Breast epithelium (tissue), 3 donors: ENCODE results near the gene IL21R.

Experiments
- CTCF ChIP-seq, 3 donors: fragments of 450-650 bp; IDR thresholded peaks; one replicate each; pipeline ENCODE4 v1.5.1; 2016 to 2017; ENCODE audit warnings: antibody characterized with exemption in 3 of 3, mild to moderate bottlenecking in 3 of 3, moderate library complexity in 3 of 3
- POLR2A ChIP-seq: fragments of 450-650 bp; IDR thresholded peaks from one replicate; pipeline ENCODE4 v1.6.1; 2016; ENCODE audit warnings: antibody characterized with exemption, mild to moderate bottlenecking, moderate library complexity
- POLR2AphosphoS5 ChIP-seq, 3 donors: sonication (generic); formaldehyde crosslinking; IDR thresholded peaks; one replicate each; pipeline ENCODE4 v1.6.1; 2017; ENCODE audit warnings: antibody characterized with exemption in 3 of 3

GRCh38 chr16:27483624-27484023 is 81.7 kb downstream of the IL21R start:
- TF ChIP-seq CTCF (IDR thresholded peaks at IDR 0.05), result no peak
- TF ChIP-seq POLR2A, result no peak
- no peak for TF ChIP-seq POLR2AphosphoS5 (IDR thresholded peaks at IDR 0.05)
